Measurements from ENCODE around the gene ZNF318. TPM values are rescaled to one million over a fixed set of nuclear protein-coding genes. Genes with fewer than 3 reads are reported as not detected.
"Not testable (repeated sequence)": the region's sequence is repeated elsewhere in the genome, so short reads cannot be mapped to it uniquely, and the experiment has no call there.

Gene ZNF318
- polyA plus RNA-seq, 1 of the 3 experiments (the other 2 are of a cell fraction) = 6.3 TPM

- 39% methylated on average over 1 of the region's 1 CpG for whole genome bisulfite sequencing (ENCODE audit: low lambda C conversion rate)
- CTCF ChIA-PET = interaction anchor here (0.7 to 2.1 kb wide), 36 partner anchors 9 to 212 kb away, joined by 3 to 32 read pairs (median 4); partner anchors contain the start of genes DLK2, LRRC73 and ZNF318
- no peak overlapping the region for H2AFZ ChIP-seq (ENCODE audit: low read depth)
These were observed 17.0 kb upstream of the ZNF318 start for GRCh38 chr6:43386492-43386891.

GRCh38 chr6:43383021-43383667, 13.7 kb upstream of the ZNF318 start:
- H3F3A ChIP-seq (replicated peaks; ENCODE audit: insufficient read depth) = peaks cover 7% of the 10 kb centered on the region
- H3K27ac ChIP-seq (ENCODE audit: low read depth in 2 of 2, low read length in 1 of 2) = peak overlapping the region in 1 of 2 experiments; percentile 30; a peak in 2 of 4 replicates
- no peak for TF ChIP-seq TCF12 (IDR thresholded peaks at IDR 0.05)
- TF ChIP-seq ELF1 (IDR thresholded peaks at IDR 0.05) = no peak
- no peak for TF ChIP-seq FOXM1 (IDR thresholded peaks at IDR 0.05; ENCODE audit: low read depth)
- no peak for TF ChIP-seq USF2 (IDR thresholded peaks at IDR 0.05; ENCODE audit: borderline replicate concordance, low read depth, low read length)
- TF ChIP-seq JUND (IDR thresholded peaks at IDR 0.05) = 0 out of 2 replicates have a peak, but pooled peaks have one; percentile 6
- TF ChIP-seq IRF3 (IDR thresholded peaks at IDR 0.05; ENCODE audit: low read depth, low read length) = no peak
- TF ChIP-seq FOSL2 (IDR thresholded peaks at IDR 0.05; ENCODE audit: borderline replicate concordance, low read depth) = peak; percentile 31; the same call in 1 of the 2 replicates
- no peak for TF ChIP-seq REST (IDR thresholded peaks at IDR 0.05; ENCODE audit: low read depth, low read length)
- no peak for DNase-seq
- H3K9me3 ChIP-seq = no peaks in the 10 kb centered on the region; the same call in 1 of the 2 replicates
- ChIA-PET CTCF (interaction anchor here (0.7 to 1.9 kb wide), 5 partner anchors 9 to 179 kb away, joined by 3 to 11 read pairs (median 4); partner anchors contain the start of gene LRRC73), POLR2A (no interaction called here)
- no peaks in the 10 kb centered on the region for H3K9me2 ChIP-seq
- H2AFZ ChIP-seq (ENCODE audit: low read depth) = 0 out of 2 replicates have a peak overlapping the region, but pooled peaks have one; percentile 71
- H3K9ac ChIP-seq = no peak overlapping the region
- no peak overlapping the region for H3K4me3 ChIP-seq (ENCODE audit: low read depth in 2 of 2, low read length in 1 of 2)
- H4K20me1 ChIP-seq (ENCODE audit: insufficient read depth) = no peaks in the 10 kb centered on the region
- H3K27me3 ChIP-seq (ENCODE audit: insufficient read depth) = no peaks in the 10 kb centered on the region; the same call in 1 of the 2 replicates
- no peaks in the 10 kb centered on the region for H3K4me1 ChIP-seq (ENCODE audit: control insufficient read depth in 1 of 2, insufficient read depth in 2 of 2, low read depth in 1 of 2, low read length in 1 of 2)
- no peaks in the 10 kb centered on the region for H3K36me3 ChIP-seq (replicated peaks in 1 of 2; ENCODE audit: control insufficient read depth in 1 of 2, insufficient read depth in 2 of 2, low read length in 1 of 2)
- WGBS (ENCODE audit: low lambda C conversion rate) = 75% methylated on average over 6 of the region's 6 CpGs
- H3K79me2 ChIP-seq (ENCODE audit: insufficient read depth) = no peaks in the 10 kb centered on the region
- H3K4me2 ChIP-seq = no peak overlapping the region

More at GRCh38 chr6:43386492-43386891, 17.0 kb upstream of the ZNF318 start:
- Histone ChIP-seq H3K9me2 (no peaks in the 10 kb centered on the region), H3F3A (replicated peaks; ENCODE audit: insufficient read depth) (peaks cover 7% of the 10 kb centered on the region), H3K27me3 (ENCODE audit: insufficient read depth) (no peaks in the 10 kb centered on the region; the same call in 1 of the 2 replicates), H3K4me1 (ENCODE audit: control insufficient read depth in 1 of 2, insufficient read depth in 2 of 2, low read depth in 1 of 2, low read length in 1 of 2) (peaks cover 0 to 2% of the 10 kb centered on the region in 2 experiments; a peak in 1 of 4 replicates), H3K79me2 (ENCODE audit: insufficient read depth) (no peaks in the 10 kb centered on the region), H3K4me2 (no peak overlapping the region), H3K9ac (no peak overlapping the region), H3K9me3 (no peaks in the 10 kb centered on the region; the same call in 1 of the 2 replicates), H4K20me1 (ENCODE audit: insufficient read depth) (no peaks in the 10 kb centered on the region), H3K4me3 (ENCODE audit: low read depth in 2 of 2, low read length in 1 of 2) (no peak overlapping the region), H3K36me3 (replicated peaks in 1 of 2; ENCODE audit: control insufficient read depth in 1 of 2, insufficient read depth in 2 of 2, low read length in 1 of 2) (no peaks in the 10 kb centered on the region), H3K27ac (ENCODE audit: low read depth in 2 of 2, low read length in 1 of 2) (no peak overlapping the region)
- POLR2A ChIA-PET = no interaction called here
- TF ChIP-seq RXRA (IDR thresholded peaks at IDR 0.05; ENCODE audit: borderline replicate concordance, low read depth) (no peak), RAD21 (IDR thresholded peaks at IDR 0.05; ENCODE audit: low read length) (peak; percentile 77), CTCF (IDR thresholded peaks at IDR 0.05) (peak; percentile 76), SMC3 (IDR thresholded peaks at IDR 0.05; ENCODE audit: low read depth, low read length) (peak; percentile 6; the same call in 1 of the 2 replicates)
- peak; percentile 52 for DNase-seq

GRCh38 chr6:43380858-43381257, 11.4 kb upstream of the ZNF318 start:
- H3K4me1 ChIP-seq (ENCODE audit: control insufficient read depth in 1 of 2, insufficient read depth in 2 of 2, low read depth in 1 of 2, low read length in 1 of 2); DNase-seq; H3K9me2 ChIP-seq; H3K4me3 ChIP-seq (ENCODE audit: low read depth in 2 of 2, low read length in 1 of 2); H3K36me3 ChIP-seq (replicated peaks in 1 of 2; ENCODE audit: control insufficient read depth in 1 of 2, insufficient read depth in 2 of 2, low read length in 1 of 2); H3K27ac ChIP-seq (ENCODE audit: low read depth in 2 of 2, low read length in 1 of 2); H3K9ac ChIP-seq; H3K4me2 ChIP-seq; H3K27me3 ChIP-seq (ENCODE audit: insufficient read depth); H2AFZ ChIP-seq (ENCODE audit: low read depth); H3F3A ChIP-seq (replicated peaks; ENCODE audit: insufficient read depth); H3K79me2 ChIP-seq (ENCODE audit: insufficient read depth); H3K9me3 ChIP-seq; H4K20me1 ChIP-seq (ENCODE audit: insufficient read depth): not testable (repeated sequence)
- CTCF ChIA-PET = interaction anchor here (2.4 kb wide), 1 partner anchor 126 kb away, joined by 8 read pairs; no protein-coding TSS in a partner anchor
- 87% methylated on average over 9 of the region's 9 CpGs for WGBS (ENCODE audit: low lambda C conversion rate)
- POLR2A ChIA-PET = interaction anchor here (0.6 kb wide), 1 partner anchor 46 kb away, joined by 5 read pairs; the partner anchor contains the start of gene ABCC10

Measured in SK-N-SH (cell line).